ENCODE results near the gene CPNE1.
"Not testable (repeated sequence)": the region's sequence is repeated elsewhere in the genome, so short reads cannot be mapped to it uniquely, and the experiment has no call there.

The CPNE1 gene

GRCh38 chr20:35697696-35698297 is 33.1 kb upstream of the CPNE1 start:
- no peak for DNase-seq

- DNase-seq: no peak
These were observed 31.3 kb upstream of the CPNE1 start for GRCh38 chr20:35695978-35696377.

GRCh38 chr20:35695245-35695749 is 30.6 kb upstream of the CPNE1 start:
- no peak for DNase-seq

GRCh38 chr20:35690265-35690664 is 25.6 kb upstream of the CPNE1 start:
- no peak for DNase-seq

- DNase-seq: not testable (repeated sequence)
These were observed 22.2 kb upstream of the CPNE1 start for GRCh38 chr20:35686872-35687271.

- DNase-seq: not testable (repeated sequence)
These were observed 20.7 kb upstream of the CPNE1 start for GRCh38 chr20:35685368-35685767.

GRCh38 chr20:35681960-35682359 is 17.3 kb upstream of the CPNE1 start:
- no peak for DNase-seq

- no peak for DNase-seq
These were observed 15.9 kb upstream of the CPNE1 start for GRCh38 chr20:35680452-35681183.

- no peak for DNase-seq
These were observed 10.2 kb upstream of the CPNE1 start for GRCh38 chr20:35674921-35675320.

- DNase-seq: no peak
These were observed 9.2 kb upstream of the CPNE1 start for GRCh38 chr20:35673884-35674283.

- no peak for DNase-seq
These were observed 5.0 kb upstream of the CPNE1 start for GRCh38 chr20:35669681-35670080.

- no peak for DNase-seq
These were observed 4.5 kb upstream of the CPNE1 start for GRCh38 chr20:35669221-35669620.

GRCh38 chr20:35665949-35666288 is 1.2 kb upstream of the CPNE1 start:
- no peak for DNase-seq

- DNase-seq: peak; percentile 13
These were observed 909 bp downstream of the CPNE1 start for GRCh38 chr20:35663516-35664465.

GRCh38 chr20:35662551-35662950 is 2.1 kb downstream of the CPNE1 start:
- no peak for DNase-seq

GRCh38 chr20:35661908-35662307 is 2.8 kb downstream of the CPNE1 start:
- no peak for DNase-seq

GRCh38 chr20:35661053-35661452 is 3.6 kb downstream of the CPNE1 start:
- no peak for DNase-seq

- DNase-seq: no peak
These were observed 4.4 kb downstream of the CPNE1 start for GRCh38 chr20:35660122-35660937.

GRCh38 chr20:35657271-35657670 is 7.4 kb downstream of the CPNE1 start:
- peak; percentile 8 for DNase-seq

GRCh38 chr20:35654415-35654814 is 10.3 kb downstream of the CPNE1 start:
- DNase-seq: no peak

GRCh38 chr20:35653893-35654292 is 10.8 kb downstream of the CPNE1 start:
- DNase-seq: no peak

- no peak for DNase-seq
These were observed 11.3 kb downstream of the CPNE1 start for GRCh38 chr20:35653430-35653734.
